Tibial artery (tissue), 4 donors: ENCODE measurements around the gene EFNB2.

Source experiments
- DNase-seq, 2 donors: peaks; one replicate each; pipeline ENCODE4 v3.0.0-alpha.2; 2019
- H3K27ac ChIP-seq, 2 donors: fragments of 200-600 bp; sonication (generic) in 1 of 2; 1 replicate in 1 of 2; 2 replicates in 1 of 2; pipeline ENCODE4 v1.5.1; 2018 to 2019; ENCODE audit warnings: mild to moderate bottlenecking in 1 of 2
- H3K27me3 ChIP-seq, 2 donors: fragments of 200-600 bp; sonication (generic) in 1 of 2; one replicate each; pipeline versions ENCODE4 v1.5.1 to v1.6.0; 2016 to 2019
- H3K36me3 ChIP-seq, 3 donors: fragments of 200-600 bp; sonication (generic) in 2 of 3; one replicate each; pipeline ENCODE4 v1.5.1; 2016 to 2019; ENCODE audit warnings: mild to moderate bottlenecking in 2 of 3
- H3K4me1 ChIP-seq, 4 donors: fragments of 200-600 bp; sonication (generic) in 2 of 4; 1 replicate in 3 of 4; 2 replicates in 1 of 4; pipeline ENCODE4 v1.5.1; 2016 to 2019
- H3K4me3 ChIP-seq, 2 donors: fragments of 200-600 bp; sonication (generic) in 1 of 2; 1 replicate in 1 of 2; 2 replicates in 1 of 2; pipeline ENCODE4 v1.5.1; 2018 to 2019; ENCODE audit warnings: mild to moderate bottlenecking in 2 of 2
- H3K9me3 ChIP-seq, 3 donors: fragments of 200-600 bp; sonication (generic) in 1 of 3; one replicate each; pipeline ENCODE4 v1.5.1; 2016 to 2019
- intact Hi-C: fragments of 100-400 bp; cut with DNase I; formaldehyde crosslinking; loops from one replicate; pipeline ENCODE4 v1.15.0; 2023; ENCODE audit warnings: low total_unique reads
- TF ChIP-seq, protein P1 (sequence below), 2 experiments: fragments of 200-600 bp in 1 of 2; fragments of 450-650 bp in 1 of 2; IDR thresholded peaks; one replicate each; pipeline ENCODE4 v1.5.1; 2017 to 2019; ENCODE audit warnings: antibody characterized with exemption in 2 of 2, mild to moderate bottlenecking in 1 of 2, moderate library complexity in 1 of 2

Gene EFNB2

DNA sequence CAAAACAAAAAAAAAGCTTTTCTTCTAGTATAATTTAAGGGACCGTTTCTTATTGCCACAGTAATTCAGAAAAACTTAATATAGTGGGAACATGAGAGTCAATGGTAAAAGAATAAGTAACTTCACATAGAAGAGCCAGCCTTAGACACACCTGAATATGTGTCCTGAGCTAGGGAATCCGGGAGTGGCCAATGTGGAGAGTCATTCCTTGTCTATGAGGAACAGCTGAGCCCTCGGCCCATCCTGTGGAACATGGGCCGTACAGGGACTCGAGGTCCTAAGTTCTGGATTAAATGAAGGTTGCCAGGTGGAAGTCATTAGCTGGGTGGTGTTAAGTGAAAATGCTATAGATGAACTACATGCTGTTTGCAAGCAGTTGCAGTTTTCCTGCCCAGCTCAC lies 32.2 kb downstream of the EFNB2 start:
- H3K27ac ChIP-seq, result no peak overlapping the region
- H3K4me3 ChIP-seq, result no peak overlapping the region
- no peaks in the 10 kb centered on the region for H3K9me3 ChIP-seq
- intact Hi-C loops, result no loop called here
- H3K36me3 ChIP-seq, result no peaks in the 10 kb centered on the region
- TF ChIP-seq, protein P1, sequence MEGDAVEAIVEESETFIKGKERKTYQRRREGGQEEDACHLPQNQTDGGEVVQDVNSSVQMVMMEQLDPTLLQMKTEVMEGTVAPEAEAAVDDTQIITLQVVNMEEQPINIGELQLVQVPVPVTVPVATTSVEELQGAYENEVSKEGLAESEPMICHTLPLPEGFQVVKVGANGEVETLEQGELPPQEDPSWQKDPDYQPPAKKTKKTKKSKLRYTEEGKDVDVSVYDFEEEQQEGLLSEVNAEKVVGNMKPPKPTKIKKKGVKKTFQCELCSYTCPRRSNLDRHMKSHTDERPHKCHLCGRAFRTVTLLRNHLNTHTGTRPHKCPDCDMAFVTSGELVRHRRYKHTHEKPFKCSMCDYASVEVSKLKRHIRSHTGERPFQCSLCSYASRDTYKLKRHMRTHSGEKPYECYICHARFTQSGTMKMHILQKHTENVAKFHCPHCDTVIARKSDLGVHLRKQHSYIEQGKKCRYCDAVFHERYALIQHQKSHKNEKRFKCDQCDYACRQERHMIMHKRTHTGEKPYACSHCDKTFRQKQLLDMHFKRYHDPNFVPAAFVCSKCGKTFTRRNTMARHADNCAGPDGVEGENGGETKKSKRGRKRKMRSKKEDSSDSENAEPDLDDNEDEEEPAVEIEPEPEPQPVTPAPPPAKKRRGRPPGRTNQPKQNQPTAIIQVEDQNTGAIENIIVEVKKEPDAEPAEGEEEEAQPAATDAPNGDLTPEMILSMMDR (IDR thresholded peaks at IDR 0.05), result no peak
- H3K27me3 ChIP-seq, result no peaks in the 10 kb centered on the region
- DNase-seq, result no peak
- peaks cover 0 to 16% (median 3%) of the 10 kb centered on the region in 4 donors for H3K4me1 ChIP-seq

DNA sequence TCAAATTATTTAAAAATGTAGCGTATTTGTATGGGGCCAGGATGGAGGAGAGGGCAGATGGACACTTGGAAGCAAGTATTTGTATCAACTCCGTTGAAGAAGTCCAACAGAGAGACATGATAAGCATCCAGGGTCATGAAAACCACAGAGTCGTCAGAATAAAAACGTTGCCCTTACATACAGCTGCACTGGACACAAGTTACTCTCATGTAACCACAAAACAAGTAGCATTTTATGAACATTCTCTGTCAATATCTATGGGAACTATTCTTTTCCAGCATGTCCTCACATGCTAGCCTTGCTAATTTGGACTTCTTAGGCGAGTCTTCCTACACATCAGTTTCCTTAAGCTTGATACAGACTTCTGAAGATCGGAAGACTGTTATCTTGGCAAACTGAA lies 35.0 kb downstream of the EFNB2 start:
- no peak overlapping the region for H3K4me3 ChIP-seq
- TF ChIP-seq, protein P1 (IDR thresholded peaks at IDR 0.05), result no peak
- H3K4me1 ChIP-seq, result peaks cover 0 to 18% (median 6%) of the 10 kb centered on the region in 4 donors

DNA sequence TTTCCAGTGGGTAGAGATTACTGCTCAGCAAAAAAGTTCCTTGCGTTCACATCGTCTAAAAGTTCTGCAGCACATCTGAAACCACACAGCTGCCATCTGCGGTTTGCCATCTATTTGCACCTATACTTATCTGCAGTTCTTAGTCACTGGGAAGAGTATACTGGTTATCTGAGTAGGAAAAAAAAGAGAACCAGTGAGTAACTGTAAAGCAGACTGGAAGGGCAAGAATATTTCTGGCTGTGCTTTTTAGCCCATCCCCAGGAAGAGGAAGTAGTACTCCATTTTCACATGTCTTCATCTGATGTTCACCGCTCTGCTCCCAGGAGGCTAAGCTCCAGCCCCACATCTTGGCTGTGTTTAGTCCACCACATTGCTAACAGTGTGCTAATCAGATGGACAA lies 35.6 kb downstream of the EFNB2 start:
- intact Hi-C loops, result no loop called here
- Histone ChIP-seq H3K27ac (no peak overlapping the region), H3K4me3 (no peak overlapping the region), H3K36me3 (no peaks in the 10 kb centered on the region), H3K4me1 (peaks cover 0 to 18% (median 6%) of the 10 kb centered on the region in 4 donors), H3K27me3 (no peaks in the 10 kb centered on the region), H3K9me3 (no peaks in the 10 kb centered on the region)
- DNase-seq, result no peak
- TF ChIP-seq, protein P1 (IDR thresholded peaks at IDR 0.05), result no peak

More for the DNA sequence above, 35.0 kb downstream of the EFNB2 start:
- intact Hi-C loops, result no loop called here
- no peaks in the 10 kb centered on the region for H3K27me3 ChIP-seq
- no peaks in the 10 kb centered on the region for H3K36me3 ChIP-seq
- no peak overlapping the region for H3K27ac ChIP-seq
- DNase-seq, result no peak
- H3K9me3 ChIP-seq, result no peaks in the 10 kb centered on the region

DNA sequence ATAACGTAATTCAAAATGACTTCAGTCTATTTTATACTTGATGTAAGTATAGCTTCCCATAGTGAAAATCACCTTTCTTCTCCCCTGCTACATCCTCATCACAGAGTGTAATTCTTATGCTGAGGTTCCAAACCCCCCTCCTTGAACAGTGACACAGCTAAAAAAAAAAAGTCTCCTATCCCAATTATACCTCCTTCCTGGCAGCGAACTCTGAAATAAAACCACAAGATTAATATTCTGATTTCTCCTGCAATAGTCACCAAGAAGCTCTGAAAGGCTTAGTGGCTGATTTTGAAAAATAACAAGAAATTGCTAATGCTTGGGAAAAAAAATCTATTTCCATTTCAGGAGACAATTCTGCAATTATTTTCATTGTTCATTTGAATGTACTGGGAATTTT lies 36.3 kb downstream of the EFNB2 start:
- Histone ChIP-seq H3K4me3 (no peak overlapping the region), H3K9me3 (no peaks in the 10 kb centered on the region), H3K27ac (no peak overlapping the region), H3K27me3 (no peaks in the 10 kb centered on the region), H3K4me1 (peaks cover 0 to 18% (median 6%) of the 10 kb centered on the region in 4 donors), H3K36me3 (peaks cover 0 to 8% (median 0%) of the 10 kb centered on the region in 3 donors)
- DNase-seq, result no peak
- intact Hi-C loops, result no loop called here
- TF ChIP-seq, protein P1 (IDR thresholded peaks at IDR 0.05), result no peak

DNA sequence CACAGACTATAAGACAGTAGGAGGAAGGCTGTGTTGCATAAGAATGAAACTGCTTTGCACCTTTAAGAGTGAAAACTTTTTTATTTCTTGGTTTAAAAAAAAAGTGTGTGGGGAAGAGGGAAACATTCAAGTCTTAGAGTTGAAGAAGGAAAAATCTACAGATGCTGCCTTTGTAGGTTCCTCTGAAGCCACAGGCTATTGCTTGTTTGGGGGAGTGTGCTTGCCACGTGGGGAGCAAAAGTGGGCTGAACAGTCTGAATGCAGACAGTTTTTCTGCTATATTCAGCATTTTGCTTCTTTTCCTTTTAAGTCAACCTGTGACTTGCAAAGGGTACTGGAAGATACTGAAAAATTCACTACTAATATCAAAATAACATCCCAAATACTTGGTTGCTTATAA lies 36.9 kb downstream of the EFNB2 start:
- Histone ChIP-seq H3K9me3 (no peaks in the 10 kb centered on the region), H3K27me3 (no peaks in the 10 kb centered on the region), H3K27ac (no peak overlapping the region), H3K36me3 (peaks cover 2 to 8% (median 4%) of the 10 kb centered on the region in 3 donors), H3K4me1 (peaks cover 0 to 18% (median 6%) of the 10 kb centered on the region in 4 donors), H3K4me3 (no peak overlapping the region)
- DNase-seq, result no peak
- intact Hi-C loops, result no loop called here
- TF ChIP-seq, protein P1 (IDR thresholded peaks at IDR 0.05), result no peak

DNA sequence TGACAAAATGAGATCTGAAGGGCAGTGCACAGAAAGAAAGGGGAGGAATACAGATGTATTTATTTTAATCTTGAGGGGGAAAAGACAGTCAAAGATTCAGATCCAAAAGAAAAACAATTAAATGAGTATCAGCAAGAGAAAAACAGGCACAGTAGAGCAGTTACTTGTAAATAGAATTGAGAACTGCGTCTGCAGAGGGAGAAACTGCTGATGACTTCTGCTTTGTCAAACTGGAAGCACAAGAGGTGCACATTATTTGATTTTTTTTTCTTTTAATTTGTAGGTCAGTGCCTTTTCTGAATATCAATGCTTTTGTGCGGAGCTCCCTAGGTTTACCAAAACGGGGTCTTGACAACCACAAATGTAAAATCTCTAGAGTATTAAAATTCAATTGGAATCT lies 37.3 kb downstream of the EFNB2 start:
- DNase-seq, result no peak
- Histone ChIP-seq H3K4me3 (no peak overlapping the region), H3K9me3 (no peaks in the 10 kb centered on the region), H3K27ac (no peak overlapping the region), H3K27me3 (no peaks in the 10 kb centered on the region), H3K4me1 (peaks cover 0 to 18% (median 6%) of the 10 kb centered on the region in 4 donors), H3K36me3 (peaks cover 7 to 8% (median 8%) of the 10 kb centered on the region in 3 donors)
- intact Hi-C loops, result no loop called here
- TF ChIP-seq, protein P1 (IDR thresholded peaks at IDR 0.05), result no peak
